Erythroblast (primary cell): ENCODE data around the gene CCDC73.

Source experiments
- GATA1 ChIP-seq: IDR thresholded peaks from 2 replicates; pipeline ENCODE4 v1.6.1; 2011; ENCODE audit warnings: low read depth, mild to moderate bottlenecking, control low read depth, low read length, moderate library complexity
- POLR2A ChIP-seq: IDR thresholded peaks from 2 replicates; pipeline ENCODE4 v1.6.1; 2011; ENCODE audit warnings: mild to moderate bottlenecking, low read length

DNA sequence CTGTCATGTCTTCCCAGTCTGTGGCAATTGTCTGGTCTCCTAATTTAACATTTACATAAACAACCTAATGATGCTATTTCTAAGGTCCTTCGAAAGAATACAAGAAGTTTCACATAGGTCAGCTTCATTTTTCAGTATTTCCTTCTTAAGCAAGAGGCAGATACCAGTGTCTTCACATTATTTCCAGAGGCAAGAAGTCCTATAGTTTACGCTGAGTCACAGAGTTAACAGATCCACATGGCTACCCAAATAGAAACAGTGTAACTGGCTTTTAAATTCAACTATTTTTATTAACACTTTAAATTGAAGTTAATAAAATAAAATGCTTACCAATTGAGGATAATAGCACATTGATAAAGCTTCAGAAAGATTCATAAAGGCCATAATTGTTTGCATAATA lies 46.1 kb upstream of the CCDC73 start:
- no peak for TF ChIP-seq POLR2A
- no peak for TF ChIP-seq GATA1
